NB4 (cell line): ENCODE data around the gene RGS17.
"Not testable (repeated sequence)": the region's sequence is repeated elsewhere in the genome, so short reads cannot be mapped to it uniquely, and the experiment has no call there.

Experiments used
- CTCF ChIP-seq: IDR thresholded peaks from one replicate; pipeline ENCODE4 v1.5.1; 2012; ENCODE audit warnings: low read depth, low read length
- MYC ChIP-seq: IDR thresholded peaks from 2 replicates; pipeline ENCODE4 v1.6.1; 2011; ENCODE audit warnings: low read depth, low read length

GRCh38 chr6:153110612-153111011 lies 20.5 kb downstream of the RGS17 start:
- TF ChIP-seq CTCF, MYC: not testable (repeated sequence)
